SHP77 treated with DMSO at 0.1 percent for 48 hours (cell line): ENCODE data around the gene PLEKHA8.

Source experiments
- DNase-seq: peaks from one replicate; lab custom pipeline; 2025; lab: John Stamatoyannopoulos, UW

Gene PLEKHA8

DNA sequence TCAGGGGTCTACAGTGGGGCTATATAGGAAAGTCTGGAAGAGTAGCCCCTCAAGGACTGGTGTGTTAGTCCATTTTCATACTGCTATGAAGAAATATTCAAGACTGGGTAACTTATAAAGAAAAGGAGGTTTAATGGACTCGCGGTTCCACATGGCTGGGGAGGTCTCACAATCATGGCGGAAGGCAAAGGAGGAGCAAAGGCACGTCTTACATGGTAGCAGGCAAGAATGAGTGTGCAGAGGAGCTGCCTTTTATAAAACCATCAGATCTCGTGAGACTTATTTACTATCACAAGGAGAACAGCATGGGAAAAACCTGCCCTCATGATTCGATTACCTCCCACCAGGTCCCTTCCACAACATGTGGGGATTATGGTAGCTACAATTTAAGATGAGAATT, 4.7 kb upstream of the PLEKHA8 start:
- no peak for DNase-seq

DNA sequence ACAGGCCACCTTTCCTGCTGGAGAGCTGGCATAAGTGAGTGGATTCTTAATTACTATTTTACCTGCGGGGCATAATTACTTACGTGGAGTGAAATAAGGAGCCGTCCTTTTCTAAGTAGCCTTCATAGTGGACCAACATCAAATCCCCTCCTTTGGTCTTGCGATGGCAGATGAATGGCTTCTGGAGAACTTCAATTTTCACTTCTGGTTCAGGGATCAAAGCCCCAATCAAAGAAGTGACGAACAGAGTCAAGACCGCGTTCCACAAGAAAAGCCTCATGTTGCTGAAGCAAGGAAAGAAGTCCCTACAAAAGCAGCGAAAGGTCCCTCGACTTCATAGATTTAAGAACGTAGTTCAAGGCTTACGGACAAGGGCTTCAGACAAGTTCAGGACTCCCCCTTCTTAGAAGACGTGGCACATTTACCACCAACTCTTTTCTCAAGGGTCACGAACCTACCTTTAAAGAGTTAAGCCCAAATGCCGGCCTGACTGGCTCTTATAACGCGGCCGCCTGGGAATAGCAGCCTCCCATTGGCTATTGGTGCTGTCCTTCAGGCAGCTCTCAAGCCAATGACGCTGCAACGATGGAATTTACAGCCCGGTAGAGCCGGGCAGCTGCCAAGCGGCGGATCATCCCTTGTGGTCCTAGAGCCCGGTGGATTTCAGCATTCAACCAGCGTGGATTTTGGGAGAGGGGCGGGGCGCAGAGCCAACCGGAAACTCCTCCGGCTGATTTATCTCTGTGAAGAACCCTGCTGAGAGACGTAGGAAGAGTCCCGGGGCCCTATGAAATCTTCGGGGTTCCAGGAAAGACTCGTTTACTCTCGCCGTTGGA, 1.8 kb upstream of the PLEKHA8 start, which contains the start of gene FKBP14:
TSS of gene FKBP14 (minus strand) at position 474 of the 836 bp plus-strand sequence. CDS start at position 280, 194 bp downstream.
- peak; percentile 100 for DNase-seq

DNA sequence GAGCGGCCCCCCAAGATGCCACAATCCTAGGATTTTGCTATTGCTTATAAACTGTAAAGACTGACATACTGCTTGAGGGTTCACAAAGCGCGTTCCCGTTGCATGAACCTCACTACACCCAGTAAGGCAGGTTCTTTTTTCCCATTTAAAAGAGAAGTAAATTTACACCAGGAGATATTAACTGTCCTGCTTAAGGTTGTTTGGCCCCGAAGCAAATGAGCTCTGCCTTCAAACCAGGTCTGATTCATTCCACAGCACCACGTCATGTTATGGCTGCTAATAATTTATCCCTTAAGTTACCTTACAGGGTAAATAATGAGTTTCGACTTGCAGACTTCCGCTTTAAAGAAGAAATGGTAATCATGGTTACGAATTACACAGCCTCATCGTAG, 1.2 kb upstream of the PLEKHA8 start:
- DNase-seq = peak; percentile 58

DNA sequence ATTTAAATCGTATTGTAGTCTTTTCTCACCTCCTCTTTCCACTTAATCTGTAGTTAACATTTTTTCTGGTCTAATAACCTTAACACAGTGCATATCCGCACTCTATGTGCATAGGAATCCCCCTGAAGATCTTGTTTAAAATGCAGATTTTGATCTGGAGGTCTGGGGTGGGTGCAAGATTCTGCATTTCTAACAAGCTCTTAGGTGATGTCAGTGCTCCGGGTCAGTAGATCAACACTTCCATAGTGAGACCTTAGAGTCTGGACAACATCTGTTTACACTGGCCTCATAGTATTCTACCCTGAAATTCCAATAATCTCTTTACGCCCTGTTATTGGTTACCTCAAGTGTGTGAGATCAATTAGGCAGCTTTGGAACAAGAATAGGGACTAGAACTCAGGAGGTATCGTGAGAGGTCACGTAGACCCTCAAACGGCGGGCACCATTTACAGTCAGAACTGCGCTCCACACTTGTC, 434 bp upstream of the PLEKHA8 start:
- DNase-seq = peak; percentile 84

DNA sequence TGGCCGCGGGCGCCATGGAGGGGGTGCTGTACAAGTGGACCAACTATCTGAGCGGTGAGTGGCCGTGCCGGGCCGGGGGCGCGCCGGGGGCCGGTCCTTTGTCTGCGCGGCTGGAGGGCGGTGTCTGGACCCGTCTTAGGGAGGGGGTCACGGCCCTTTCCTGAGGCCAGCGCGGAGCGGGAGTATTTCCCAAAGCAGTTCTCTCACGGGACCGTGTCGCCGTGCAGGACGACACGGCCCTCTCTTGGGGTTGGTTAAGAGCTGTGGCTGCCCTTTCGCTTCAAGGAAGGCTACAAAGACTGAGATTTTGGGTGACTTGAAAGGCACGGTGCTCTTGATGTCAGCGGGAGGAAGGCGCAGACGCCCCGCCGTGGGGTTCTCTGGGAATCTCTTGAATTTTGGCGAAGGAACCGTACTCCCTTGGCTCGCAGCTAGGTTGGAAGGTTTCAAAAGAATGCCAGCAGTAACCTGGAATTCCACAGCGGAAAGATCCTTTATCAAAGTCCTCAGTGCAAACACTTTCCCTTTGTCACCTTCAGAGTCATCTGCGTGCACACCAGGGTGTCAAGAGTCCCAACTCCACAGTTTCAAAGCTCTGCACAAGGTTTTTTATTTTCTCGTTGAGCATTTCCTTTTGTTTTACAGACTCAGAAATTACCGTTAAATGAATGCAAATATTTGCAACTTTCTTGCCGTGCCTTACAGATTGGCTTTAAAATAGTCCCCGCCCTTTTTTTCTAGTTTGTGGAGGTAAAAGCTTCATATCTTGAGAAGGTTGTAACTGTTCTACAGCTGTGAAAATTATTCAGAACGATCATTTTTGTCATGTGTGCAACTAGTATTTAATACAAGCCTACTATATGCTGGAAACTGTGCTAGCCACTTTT, 780 bp downstream of the PLEKHA8 start:
- peak; percentile 56 for DNase-seq

DNA sequence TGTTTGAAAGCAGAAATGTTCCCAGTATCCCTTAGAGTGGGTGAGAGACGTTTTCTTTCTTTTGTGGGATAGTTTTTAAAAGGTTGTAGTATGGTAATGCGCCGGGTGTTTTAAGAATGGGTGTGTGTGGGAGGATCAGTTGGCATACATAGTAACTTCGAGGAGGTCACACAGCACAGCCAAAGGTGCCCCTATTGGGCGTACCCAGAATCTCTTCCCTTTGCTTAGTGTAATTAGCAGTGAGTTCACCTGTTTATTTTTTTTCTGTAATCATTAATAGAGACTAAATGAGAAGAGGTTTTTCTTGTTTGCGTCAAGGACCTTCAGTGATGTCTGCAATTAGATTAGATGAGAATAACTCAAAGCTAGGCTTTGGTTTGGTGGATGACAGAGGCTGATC, 1.5 kb downstream of the PLEKHA8 start:
- DNase-seq = no peak

DNA sequence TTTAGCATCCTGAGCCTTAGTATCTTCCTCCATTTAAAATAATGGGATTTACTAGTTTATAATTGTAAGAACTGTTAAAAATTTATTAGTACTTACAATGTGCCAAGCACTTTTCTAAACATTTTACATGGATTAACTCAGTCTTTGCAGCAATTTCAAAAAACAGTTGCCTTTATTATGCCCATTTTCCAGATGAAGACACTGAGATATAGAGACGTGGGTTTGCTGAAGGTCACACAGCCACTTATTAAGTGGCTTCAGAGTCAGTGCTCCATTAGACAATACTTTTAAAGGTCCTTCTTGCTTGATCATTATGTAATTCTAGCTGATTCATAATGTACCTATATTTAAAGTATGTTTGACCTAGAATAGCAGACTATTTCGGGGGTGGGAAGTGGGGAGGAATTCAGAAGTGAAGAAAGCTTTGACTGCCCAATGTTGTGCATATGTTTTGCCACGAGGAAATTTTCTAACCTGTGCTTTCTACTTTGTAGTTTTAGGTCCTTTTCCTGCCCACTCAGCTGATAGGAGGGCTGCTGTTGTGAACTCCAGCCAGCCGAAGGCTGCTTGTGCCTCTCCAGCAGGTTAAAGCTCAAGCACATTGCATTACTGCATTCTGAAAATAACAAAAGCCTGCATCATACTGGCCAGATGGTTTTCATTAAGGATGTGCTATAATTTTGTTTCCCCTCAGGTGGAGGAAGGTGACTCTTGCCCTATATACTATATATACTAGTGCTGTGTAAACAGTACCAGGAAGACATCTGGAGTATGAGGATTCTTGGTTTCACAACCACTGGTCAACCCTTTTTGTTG, 4.3 kb downstream of the PLEKHA8 start:
- no peak for DNase-seq

DNA sequence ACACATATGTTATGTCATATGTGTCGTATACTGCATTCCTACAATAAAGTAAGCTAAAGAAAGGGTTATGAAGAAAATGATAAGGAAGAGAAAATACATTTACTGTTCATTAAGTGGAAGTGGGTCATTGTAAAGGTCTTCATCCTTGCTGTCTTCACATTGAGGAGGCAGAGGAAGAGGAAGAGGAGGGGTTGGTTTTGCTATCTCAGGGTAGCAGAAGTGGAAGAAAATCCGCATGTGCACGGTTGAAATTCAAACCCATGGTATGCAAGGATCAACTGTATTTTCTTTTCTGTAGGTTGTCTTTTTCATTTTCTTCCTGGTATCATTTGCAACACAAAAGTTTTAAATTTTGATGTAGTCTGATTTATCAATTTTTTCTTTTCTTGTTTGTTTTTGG, 6.3 kb downstream of the PLEKHA8 start:
- no peak for DNase-seq

DNA sequence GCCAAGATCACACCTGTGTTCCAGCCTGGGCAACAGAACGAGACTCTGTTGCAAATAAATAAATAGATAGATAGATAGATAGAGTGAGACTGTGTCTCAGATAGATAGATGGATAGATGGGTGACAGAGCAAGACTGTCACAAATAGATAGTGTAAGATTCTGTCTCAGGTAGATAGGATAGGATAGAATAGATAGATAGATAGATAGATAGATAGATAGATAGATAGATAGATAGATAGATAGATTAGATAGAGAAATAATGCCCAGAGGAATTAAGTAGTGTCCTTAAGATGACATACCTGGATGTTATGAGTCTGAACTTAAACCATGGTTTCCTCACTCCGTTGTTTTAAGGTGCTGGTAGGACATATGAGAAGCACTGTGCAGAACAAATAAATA, 8.0 kb downstream of the PLEKHA8 start:
- DNase-seq = no peak

DNA sequence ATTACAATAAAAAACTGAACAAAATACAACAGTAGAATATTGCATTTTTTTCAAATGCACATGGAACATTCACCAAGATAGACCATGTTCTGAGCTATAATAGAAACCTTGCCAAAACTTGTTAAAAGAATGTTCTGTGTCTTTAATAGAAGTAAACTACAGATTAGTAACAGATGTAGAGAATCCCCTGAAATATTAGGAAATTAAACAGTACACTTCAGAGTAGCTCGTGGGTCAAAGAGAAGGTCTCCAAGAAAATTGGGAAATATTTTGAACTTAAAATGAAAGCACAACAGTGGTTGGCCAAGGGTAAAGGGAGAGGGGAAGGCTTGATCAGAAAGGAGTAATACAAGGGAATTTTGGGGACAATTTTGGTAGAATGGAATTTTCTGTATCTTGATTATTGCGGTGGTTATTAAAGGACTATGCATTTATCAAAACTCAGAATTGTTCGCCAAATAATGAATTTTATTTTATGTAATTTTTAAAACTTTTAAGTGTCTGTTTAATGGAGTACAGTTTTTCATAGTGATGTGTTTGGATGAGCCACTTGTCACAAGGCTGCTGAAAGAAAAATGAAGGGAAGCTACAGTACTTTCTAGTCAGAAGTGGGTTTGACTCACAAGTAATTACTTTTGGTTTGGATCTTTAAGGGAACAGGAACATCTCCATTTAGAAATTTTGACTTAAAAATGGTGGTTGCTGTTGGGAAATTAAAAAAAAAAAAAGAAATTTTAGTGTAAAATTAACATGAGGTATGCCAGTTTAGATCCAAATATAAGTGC, 10.2 kb downstream of the PLEKHA8 start:
- DNase-seq = no peak

DNA sequence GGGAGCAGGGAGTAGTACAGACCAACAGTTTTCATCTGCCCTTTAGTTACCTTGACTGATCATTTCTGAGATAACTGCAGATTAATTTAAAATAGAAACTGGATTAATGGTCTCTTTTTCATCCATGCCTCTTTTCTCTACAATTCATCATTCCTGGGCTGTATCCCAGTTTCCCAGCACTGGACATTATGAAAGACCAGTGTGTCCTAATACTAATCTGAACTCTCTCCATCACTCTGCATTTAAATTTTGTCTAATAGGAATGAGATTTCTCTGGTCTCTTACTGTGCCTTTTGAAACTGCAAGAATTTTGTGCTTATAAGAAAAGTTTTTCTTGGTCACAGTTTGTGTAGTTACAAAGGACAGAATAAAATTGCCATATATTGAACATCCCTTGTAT, 12.7 kb downstream of the PLEKHA8 start:
- DNase-seq = no peak

DNA sequence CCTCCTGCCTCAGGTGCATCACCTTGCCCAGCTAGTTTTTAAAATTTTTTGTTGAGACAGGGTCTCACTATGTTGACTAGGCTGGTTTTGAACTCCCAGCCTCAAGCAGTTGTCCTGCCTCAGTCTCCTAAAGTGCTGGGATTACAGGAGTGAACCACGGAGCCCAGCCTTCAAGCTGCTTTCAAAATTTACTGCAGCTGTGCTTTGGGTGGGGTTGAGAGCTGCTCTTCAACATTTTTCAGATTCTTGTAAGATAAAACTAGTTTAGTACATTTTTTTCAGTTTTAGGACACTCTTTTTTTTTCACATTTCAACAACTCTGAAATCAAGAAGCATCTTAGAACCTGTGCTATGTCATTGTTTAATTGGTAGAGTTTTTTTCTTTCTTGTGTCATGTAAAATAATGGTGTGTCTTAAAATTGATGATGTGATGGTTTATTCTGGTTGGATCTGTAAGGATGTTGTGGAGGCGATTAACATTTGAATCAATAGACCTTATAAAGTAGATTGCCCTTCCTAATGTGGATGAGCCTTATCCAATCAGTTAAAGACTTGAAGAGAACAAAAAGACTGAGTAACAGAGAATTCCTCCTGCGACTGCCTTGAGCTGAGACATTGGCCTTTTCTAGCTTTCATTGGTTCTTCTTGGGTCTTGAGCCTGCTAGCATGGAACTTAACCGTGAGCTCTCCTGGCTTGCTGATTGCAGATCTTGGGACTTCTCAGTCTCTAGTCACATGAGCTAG, 13.5 kb downstream of the PLEKHA8 start:
- DNase-seq = no peak

DNA sequence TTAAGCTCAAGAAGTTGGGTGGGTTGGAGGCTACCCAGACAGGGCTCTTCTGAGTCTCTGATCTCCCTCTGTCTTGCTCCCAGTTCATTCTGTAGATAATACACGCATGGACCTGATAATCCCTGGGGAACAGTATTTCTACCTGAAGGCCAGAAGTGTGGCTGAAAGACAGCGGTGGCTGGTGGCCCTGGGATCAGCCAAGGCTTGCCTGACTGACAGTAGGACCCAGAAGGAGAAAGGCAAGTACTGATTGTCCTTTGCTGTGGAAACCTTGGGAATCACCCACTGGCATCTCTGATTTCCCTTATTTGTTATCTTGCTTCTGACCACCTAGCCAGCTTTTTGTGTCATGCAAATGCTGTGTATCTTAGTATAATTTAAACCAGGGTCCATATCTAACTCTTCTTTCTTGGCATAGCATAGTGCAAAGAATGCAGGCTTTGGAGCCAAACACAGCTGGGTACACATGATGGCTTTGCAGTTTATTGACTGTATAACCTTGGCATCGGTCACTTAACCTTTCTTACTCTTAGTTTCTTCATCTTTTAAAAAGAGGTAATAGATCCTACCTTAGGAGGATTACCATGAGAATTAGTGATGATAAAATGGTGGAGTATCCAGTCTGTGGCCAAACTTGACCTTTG, 18.0 kb downstream of the PLEKHA8 start:
- DNase-seq = no peak

DNA sequence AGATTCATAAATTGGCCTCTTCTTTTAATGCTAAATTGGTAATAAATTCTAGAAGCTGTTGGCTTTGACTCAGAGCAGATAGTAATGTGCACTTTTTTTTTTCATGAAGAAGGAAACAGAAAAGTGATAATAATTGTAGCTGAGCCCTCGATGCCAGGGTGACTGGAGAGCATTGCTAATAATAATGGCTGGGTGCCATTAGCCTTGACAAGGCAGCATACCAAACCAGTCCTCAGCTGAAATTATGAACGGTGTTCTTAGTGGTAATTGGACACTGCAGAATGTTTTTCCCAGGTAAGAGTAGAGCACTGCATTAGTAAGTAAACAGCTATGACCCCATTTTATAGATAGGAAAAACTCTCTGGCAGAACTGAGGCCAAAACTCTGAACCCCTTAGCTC, 18.9 kb downstream of the PLEKHA8 start:
- no peak for DNase-seq

DNA sequence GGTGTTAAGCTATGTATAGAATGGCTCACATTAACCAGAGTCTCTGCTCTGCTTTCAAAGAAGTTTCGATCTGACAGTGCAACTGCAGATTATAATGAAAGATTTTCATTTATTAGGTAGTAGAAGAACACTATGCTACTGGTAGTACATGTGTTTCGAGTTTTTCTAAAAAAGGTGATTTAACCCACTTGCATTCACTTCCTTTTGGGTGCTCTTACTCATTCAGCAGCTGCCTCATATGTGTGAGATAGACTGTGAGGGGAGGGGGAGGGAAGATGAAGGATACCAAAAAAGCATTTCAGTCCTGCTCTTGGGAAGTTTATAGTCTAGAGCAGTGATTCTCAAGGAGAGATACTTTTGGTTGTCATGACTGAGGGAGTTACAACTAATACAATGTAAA, 20.4 kb downstream of the PLEKHA8 start:
- DNase-seq = no peak

DNA sequence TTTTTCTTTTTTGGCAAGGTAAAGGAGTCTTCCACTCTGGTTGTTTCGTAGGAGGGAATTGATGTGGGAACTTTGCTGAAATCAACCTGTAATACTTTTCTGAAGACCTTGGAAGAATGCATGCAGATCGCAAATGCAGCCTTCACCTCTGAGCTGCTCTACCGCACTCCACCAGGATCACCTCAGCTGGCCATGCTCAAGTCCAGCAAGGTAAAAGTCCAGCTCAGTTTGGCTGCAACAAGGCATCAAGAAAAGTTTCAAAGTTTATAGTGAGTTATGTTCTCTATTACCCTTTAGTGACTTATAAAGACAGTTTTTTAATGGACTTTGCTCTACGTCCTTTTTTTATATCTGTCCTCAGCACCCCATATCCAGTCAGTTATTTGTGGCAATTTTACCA, 21.0 kb downstream of the PLEKHA8 start:
- no peak for DNase-seq

DNA sequence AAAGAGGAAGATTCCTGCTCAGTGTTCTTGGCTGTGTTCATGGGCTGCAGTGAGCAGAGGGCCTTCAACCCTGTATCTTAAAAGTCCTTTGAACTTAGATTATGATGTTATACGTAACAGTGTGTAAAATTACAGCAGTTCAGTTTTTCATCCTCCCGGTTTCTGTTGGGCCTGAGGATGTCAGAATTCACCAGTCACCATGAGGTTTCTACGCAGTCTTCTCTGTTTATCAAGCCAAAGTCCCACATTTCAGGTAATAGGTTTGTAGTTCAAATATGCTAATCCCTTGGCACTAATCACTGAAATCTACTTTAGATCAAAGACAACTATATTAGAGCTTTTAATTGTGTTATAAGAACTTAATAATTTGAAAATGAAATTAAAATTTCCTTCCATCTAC, 24.9 kb downstream of the PLEKHA8 start:
- DNase-seq = no peak

DNA sequence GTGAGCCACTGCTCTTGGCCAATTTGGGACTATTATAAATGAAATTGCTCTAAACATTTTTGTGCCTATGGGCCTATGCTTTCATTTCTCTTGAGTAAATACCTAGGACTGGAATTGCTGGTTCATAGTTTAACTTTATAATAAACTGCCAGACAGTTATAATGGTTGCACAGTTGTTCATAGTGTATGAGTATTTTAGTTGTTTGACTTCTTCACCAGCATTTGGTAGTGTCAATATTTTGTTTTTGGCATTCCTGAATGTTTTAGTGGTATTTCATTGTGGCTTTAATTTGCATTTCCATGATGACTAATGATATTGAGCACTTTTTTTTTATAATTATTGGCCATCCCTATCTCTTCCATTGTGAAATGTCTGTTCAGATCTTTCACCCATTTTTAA, 29.5 kb downstream of the PLEKHA8 start:
- no peak for DNase-seq

DNA sequence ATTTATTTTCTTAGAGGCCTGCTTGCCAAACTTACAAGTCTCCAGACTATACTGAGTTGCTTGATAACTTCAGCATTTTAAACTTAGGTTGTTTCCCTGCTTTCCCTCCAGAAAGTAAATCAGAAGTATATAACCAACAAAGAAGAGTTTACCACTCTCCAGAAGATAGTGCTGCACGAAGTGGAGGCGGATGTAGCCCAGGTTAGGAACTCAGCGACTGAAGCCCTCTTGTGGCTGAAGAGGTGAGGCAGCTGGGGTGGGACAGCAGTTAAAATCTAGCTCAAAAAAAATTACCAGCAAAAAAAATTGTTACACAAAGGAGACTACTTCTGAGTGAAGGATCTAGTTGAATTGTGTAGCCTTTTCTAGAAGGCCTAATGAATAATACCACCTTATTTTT, 33.6 kb downstream of the PLEKHA8 start:
- peak; percentile 10 for DNase-seq

DNA sequence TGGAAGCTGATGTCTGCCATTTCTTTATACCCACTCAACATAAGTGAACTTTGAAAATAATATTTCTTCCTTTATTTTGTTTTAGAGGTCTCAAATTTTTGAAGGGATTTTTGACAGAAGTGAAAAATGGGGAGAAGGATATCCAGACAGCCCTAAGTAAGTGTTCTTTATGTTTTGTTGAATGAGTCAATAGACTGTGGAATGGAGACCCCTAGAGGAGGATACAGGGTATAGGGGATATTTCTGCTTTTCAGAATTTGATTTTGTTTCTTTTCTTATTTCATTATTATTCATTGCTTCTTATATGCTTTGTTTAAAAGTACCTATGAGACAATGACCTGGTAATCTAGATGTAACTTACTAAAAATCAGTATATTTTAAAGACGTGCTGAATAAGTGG, 34.4 kb downstream of the PLEKHA8 start:
- DNase-seq = peak; percentile 26
